Skeletal muscle tissue (tissue), 4 donors: ENCODE data around the gene CCDC92. TPM values are rescaled to one million over a fixed set of nuclear protein-coding genes. Genes with fewer than 3 reads are reported as not detected.
"Not testable (repeated sequence)": the region's sequence is repeated elsewhere in the genome, so short reads cannot be mapped to it uniquely, and the experiment has no call there.

Source experiments
- H3K27ac ChIP-seq: one replicate; pipeline ENCODE4 v1.7.0; 2013; ENCODE audit warnings: mild to moderate bottlenecking, low read depth, low read length, inconsistent platforms
- H3K27me3 ChIP-seq, 3 donors: one replicate each; pipeline ENCODE4 v1.7.0; 2013; ENCODE audit warnings: low read length in 3 of 3; ENCODE audit not compliant: control insufficient read depth in 3 of 3, insufficient read depth in 3 of 3
- H3K36me3 ChIP-seq, 3 donors: one replicate each; pipeline ENCODE4 v1.7.0; 2013; ENCODE audit warnings: low read length in 3 of 3; ENCODE audit not compliant: control insufficient read depth in 3 of 3, insufficient read depth in 3 of 3
- H3K4me1 ChIP-seq, 3 donors: one replicate each; pipeline ENCODE4 v1.7.0; 2013; ENCODE audit warnings: low read length in 3 of 3, mild to moderate bottlenecking in 3 of 3; ENCODE audit not compliant: control insufficient read depth in 3 of 3, insufficient read depth in 3 of 3
- H3K4me3 ChIP-seq, 3 donors: one replicate each; pipeline ENCODE4 v1.7.0; 2013; ENCODE audit warnings: low read length in 3 of 3
- H3K9ac ChIP-seq, 3 donors: one replicate each; pipeline ENCODE4 v1.7.0; 2013; ENCODE audit warnings: low read length in 3 of 3, mild to moderate bottlenecking in 3 of 3, moderate library complexity in 2 of 3, low read depth in 1 of 3
- H3K9me3 ChIP-seq, 3 donors: one replicate each; pipeline ENCODE4 v1.7.0; 2013; ENCODE audit warnings: low read length in 3 of 3; ENCODE audit not compliant: control insufficient read depth in 3 of 3
- total RNA-seq: library from RNA; depleted of rRNA; stranded (reverse); fragments of >200 nt; gene quantifications from one replicate; pipeline ENCODE4 v1.2.3, GENCODE V29; 2014
- donor health status: Osteomylitis.

CCDC92 gene
- total RNA-seq, 1 donor from 2014 or later = 2.6 TPM

DNA sequence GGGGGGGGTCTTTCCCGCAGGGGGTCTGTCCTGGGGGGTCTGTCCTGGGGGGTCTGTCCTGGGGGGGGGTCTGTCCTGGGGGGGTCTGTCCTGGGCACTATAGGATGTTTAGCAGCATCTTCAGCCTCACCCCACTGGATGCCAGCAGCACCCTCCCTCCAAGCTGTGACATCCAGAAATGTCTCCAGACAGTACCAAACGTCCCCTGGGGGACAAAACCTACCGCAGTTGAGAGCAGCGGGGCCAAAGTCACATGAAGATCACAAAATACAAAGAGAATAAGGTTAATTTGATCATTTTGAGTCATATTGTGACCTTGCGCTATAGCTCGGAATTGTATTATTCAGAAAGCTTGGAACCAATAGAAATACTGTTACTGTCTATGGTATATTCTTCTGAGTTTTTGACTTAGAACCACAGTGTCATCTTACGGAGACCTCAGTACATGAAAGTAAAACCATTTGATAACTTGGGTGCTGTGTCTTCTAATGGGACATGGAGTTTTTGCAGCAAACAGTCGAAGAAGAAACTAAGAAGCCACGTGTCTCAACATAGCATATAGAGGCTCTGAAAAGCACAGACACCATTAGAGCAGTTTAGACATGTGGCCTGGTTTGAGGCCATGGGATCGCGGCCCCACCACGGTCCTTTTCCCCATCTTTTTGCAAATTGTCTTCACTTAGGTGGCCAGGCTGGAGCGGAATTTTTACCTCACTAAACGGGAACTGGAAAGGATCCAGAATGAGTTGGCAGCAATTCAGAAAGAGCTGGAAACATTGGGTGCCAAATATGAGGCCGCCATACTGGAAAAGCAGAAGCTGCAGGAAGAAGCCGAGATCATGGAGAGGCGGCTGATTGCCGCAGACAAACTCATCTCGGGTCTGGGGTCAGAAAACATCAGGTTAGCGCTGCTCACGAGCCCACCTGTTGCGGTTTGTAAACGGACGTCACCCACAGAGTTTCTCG is 59.9 kb downstream of the CCDC92 start:
- H3K36me3 ChIP-seq = no peaks in the 10 kb centered on the region
- H3K27ac ChIP-seq = no peak overlapping the region
- H3K27me3 ChIP-seq = peaks cover 10 to 32% (median 26%) of the 10 kb centered on the region in 3 donors
- no peak overlapping the region for H3K9ac ChIP-seq
- no peaks in the 10 kb centered on the region for H3K4me1 ChIP-seq
- no peaks in the 10 kb centered on the region for H3K9me3 ChIP-seq
- H3K4me3 ChIP-seq = no peak overlapping the region

DNA sequence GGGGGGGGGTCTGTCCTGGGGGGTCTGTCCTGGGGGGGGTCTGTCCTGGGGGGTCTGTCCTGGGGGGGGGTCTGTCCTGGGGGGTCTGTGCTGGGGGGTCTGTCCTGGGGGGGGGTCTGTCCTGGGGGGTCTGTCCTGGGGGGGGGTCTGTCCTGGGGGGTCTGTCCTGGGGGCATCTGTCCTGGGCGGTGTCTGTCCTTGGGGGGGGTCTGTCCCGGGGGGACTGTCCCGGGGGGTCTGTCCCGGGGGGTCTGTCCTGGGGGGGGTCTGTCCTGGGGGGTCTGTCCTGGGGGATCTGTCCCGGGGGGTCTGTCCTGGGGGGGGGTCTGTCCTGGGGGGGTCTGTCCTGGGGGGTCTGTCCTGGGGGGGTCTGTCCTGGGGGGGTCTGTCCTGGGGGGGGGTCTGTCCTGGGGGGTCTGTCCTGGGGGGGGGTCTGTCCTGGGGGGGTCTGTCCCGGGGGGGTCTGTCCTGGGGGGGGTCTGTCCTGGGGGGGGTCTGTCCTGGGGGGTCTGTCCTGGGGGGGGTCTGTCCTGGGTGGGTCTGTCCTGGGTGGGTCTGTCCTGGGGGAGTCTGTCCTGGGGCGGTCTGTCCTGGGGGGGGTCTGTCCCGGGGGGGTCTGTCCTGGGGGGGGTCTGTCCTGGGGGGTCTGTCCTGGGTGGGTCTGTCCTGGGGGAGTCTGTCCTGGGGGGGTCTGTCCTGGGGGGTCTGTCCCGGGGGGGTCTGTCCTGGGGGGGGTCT is 60.8 kb downstream of the CCDC92 start:
- H3K9ac ChIP-seq, H3K9me3 ChIP-seq, H3K36me3 ChIP-seq, H3K4me1 ChIP-seq, H3K27ac ChIP-seq, H3K4me3 ChIP-seq: not testable (repeated sequence)
- H3K27me3 ChIP-seq = peaks cover 4 to 30% (median 22%) of the 10 kb centered on the region in 3 donors

DNA sequence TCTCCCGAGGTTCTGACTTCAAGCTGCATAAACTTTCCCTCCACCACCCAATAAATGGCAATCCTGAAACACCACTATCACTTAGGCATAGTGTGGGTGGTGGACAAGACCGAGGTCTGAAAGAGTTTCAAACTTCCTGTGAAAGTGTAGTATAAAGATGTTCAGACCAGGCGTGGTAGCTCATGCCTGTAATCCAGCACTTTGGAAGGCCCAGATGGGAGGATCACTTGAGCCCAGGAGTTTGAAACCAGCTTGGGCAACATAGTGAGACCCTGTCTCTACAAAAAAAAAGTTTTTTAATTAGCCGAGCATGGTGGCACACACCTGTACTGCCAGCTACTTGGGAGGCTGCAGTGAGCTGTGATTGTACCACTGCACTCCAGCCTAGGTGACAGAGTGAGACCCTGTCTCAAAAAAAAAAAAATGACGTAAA is 61.9 kb downstream of the CCDC92 start:
- Histone ChIP-seq H3K36me3 (no peaks in the 10 kb centered on the region), H3K9ac (no peak overlapping the region), H3K27ac (no peak overlapping the region), H3K4me3 (no peak overlapping the region), H3K27me3 (peaks cover 4 to 23% (median 12%) of the 10 kb centered on the region in 3 donors), H3K9me3 (no peaks in the 10 kb centered on the region), H3K4me1 (no peaks in the 10 kb centered on the region)

DNA sequence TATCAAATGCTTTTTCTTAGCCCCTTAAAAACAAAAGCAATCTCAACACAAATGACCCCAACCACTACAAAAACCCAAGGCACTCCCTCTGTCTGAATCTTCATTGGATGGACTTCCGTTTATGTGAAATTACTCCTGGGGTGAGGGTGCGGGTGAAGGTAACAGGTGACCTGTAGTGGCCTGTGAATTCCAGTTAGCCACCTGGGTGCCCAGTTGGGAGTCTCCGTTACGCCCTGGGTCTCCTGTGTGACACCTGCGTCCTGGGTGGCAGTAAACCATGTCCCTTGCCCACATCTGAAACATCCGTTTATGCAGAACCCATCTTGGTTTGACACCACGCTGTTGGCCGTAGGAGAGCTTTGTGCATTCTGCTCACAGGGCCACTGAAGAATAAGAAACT is 62.6 kb downstream of the CCDC92 start:
- Histone ChIP-seq H3K27me3 (peaks cover 4 to 16% (median 6%) of the 10 kb centered on the region in 3 donors), H3K9me3 (no peaks in the 10 kb centered on the region), H3K4me3 (no peak overlapping the region), H3K36me3 (no peaks in the 10 kb centered on the region), H3K9ac (no peak overlapping the region), H3K4me1 (no peaks in the 10 kb centered on the region), H3K27ac (no peak overlapping the region)

DNA sequence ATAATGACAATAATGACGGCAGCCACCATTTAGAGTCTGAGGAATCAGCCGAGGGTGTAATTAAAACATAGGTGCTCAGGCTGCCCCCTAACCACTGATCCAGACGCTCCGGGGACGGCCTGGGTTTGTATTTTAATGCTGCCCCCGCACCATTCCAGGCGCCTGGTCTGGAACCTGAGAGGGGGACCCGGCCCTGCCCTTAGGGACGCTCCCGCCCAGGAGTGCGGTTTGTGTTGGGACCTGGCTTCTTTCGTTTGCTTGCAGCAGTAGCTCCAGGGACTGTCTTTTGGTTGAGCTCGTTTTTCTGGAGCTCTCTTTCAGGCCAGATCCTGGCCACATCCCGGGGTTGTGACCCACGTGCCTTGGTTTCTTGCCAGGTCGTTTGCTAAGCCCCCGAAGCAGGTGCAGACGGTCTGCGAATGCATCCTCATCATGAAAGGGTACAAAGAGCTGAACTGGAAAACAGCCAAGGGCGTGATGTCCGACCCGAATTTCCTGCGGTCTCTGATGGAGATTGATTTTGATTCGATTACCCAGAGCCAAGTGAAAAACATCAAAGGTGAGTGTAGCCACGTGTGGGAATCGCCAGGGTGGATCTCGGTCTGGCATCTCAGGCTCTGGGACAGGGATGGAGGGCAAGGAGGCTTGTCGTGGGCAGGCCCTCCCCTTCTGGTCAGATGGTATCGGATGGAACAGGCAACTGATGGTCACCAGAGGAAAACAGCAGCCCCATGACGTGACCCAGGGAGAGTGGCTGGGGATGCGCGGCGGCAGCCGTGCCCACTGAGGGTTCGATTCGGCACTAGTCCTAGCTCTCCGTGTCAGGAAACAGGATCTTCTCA is 63.5 kb downstream of the CCDC92 start:
- H3K4me1 ChIP-seq = no peaks in the 10 kb centered on the region

DNA sequence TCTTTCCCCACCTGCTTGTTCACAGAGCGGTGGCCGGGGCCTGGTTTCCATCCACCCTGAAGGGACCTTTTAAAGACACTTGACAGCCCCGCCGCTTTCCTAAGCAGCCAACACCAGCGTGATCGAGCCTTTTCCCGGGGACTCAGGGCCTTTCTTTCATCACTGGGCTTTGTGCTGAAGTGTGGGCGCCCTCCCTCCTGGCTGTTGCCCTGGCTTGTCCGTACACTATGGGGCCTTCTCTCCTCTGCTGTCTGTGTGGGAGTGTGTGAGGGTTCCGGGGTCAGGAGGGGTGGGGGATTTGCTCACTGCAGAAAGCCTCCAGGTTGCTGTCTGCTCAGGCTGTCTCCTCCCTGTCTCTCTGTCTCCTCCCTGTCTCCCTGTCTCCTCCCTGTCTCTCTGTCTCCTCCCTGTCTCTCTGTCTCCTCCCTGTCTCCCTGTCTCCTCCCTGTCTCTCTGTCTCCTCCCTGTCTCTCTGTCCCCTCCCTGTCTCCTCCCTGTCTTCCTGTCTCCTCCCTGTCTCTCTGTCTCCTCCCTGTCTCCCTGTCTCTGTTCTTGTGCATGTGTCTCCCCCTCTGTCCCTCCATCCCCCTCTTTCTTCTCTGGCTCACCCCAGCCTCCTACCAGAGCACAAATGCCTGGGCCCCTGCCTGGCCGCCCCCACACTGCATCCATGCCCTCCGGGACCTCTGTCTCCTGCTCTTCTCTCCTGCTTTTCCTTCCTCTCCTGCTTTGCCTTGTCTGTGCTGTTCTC is 64.7 kb downstream of the CCDC92 start:
- Histone ChIP-seq H3K27me3 (peaks cover 7 to 12% (median 10%) of the 10 kb centered on the region in 3 donors), H3K4me3 (no peak overlapping the region), H3K9ac (no peak overlapping the region), H3K4me1 (no peaks in the 10 kb centered on the region), H3K9me3 (no peaks in the 10 kb centered on the region), H3K36me3 (no peaks in the 10 kb centered on the region), H3K27ac (no peak overlapping the region)

More for the DNA sequence above, 63.5 kb downstream of the CCDC92 start:
- H3K27ac ChIP-seq = no peak overlapping the region
- no peaks in the 10 kb centered on the region for H3K36me3 ChIP-seq
- H3K9me3 ChIP-seq = no peaks in the 10 kb centered on the region
- H3K9ac ChIP-seq = no peak overlapping the region
- no peak overlapping the region for H3K4me3 ChIP-seq
- peaks cover 3 to 9% (median 4%) of the 10 kb centered on the region in 3 donors for H3K27me3 ChIP-seq

DNA sequence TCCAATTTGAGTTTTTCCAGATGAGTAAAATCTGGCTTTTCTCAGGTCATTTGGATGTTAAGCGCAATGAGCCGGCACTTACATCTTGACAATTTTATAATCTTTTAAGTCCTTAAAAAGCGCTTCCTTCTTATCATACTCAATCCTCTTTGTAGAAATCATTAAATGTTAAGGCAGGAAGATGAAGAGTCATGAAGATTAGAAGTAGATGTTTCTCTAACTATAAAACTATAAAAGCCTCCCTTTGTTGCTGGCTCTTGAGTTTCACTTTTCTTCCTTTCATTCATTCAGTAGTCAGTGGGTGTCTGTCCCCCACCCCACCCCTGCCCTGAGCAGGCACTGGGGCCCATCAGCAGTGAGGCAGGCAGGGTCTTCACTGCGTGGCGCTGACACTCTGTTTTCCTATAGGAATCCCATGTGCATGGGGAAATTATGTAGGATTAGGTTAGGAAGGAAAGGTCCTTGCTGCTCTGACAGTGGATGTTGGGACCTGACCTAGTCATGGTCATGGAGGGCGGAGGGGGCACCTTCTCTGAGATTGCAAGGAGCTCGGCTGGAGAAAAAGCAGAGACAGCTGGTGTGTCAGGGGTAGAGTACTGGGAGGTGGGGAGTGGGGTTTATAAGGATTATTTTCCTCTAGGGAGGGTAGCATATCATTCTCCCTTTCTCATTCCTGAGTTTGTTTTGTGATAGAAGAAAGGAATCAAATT is 65.8 kb downstream of the CCDC92 start:
- Histone ChIP-seq H3K27me3 (peaks cover 7 to 17% (median 12%) of the 10 kb centered on the region in 3 donors), H3K4me1 (no peaks in the 10 kb centered on the region), H3K9ac (no peak overlapping the region), H3K4me3 (no peak overlapping the region), H3K36me3 (no peaks in the 10 kb centered on the region), H3K9me3 (no peaks in the 10 kb centered on the region), H3K27ac (no peak overlapping the region)

DNA sequence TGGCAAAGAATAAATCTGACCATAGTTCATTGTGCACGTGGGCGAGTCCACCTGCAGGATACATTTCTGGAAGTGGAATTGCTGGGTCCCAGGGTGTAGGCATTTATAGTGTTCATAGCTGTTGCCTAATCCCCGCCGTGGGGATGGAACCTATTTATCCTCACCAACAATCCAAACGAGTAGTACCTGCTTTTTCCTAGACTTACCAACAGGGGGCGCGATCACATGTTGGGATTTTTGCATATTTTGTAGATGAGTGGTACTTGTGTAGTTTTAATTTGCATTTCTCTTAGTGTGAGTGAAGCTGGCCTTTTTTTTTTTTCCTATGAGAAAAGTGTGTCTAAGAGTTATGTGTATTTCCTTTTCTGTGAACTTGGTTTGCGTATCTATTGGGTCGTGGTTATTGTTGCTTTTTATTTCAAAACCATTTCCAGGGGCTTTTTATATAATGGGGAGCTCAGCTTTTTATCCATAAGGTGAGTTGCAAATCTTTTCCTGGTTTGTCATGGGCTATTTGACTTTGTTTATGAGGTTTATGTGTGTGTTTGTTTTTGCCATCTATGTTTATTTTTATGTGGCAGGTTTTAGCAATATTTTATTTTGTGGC is 67.2 kb downstream of the CCDC92 start:
- no peak overlapping the region for H3K27ac ChIP-seq
- H3K9ac ChIP-seq = no peak overlapping the region
- H3K4me1 ChIP-seq = no peaks in the 10 kb centered on the region
- no peaks in the 10 kb centered on the region for H3K9me3 ChIP-seq
- no peak overlapping the region for H3K4me3 ChIP-seq
- H3K36me3 ChIP-seq = no peaks in the 10 kb centered on the region
- peaks cover 12 to 27% (median 21%) of the 10 kb centered on the region in 3 donors for H3K27me3 ChIP-seq
